Raji (cell line): Measurements from ENCODE around the gene PLXNA4.

Source experiments
- POLR2A ChIP-seq: IDR thresholded peaks from 2 replicates; pipeline ENCODE4 v1.6.1; 2011; ENCODE audit warnings: low read depth, low read length, control low read depth; ENCODE audit not compliant: insufficient read depth

Gene PLXNA4

GRCh38 chr7:132576721-132577085, 433 bp upstream of the PLXNA4 start:
- no peak for TF ChIP-seq POLR2A

GRCh38 chr7:132575419-132575981, 770 bp downstream of the PLXNA4 start:
- no peak for TF ChIP-seq POLR2A

- no peak for TF ChIP-seq POLR2A
These were observed 2.0 kb downstream of the PLXNA4 start for GRCh38 chr7:132574223-132574622.

GRCh38 chr7:132573251-132573955, 2.9 kb downstream of the PLXNA4 start:
- TF ChIP-seq POLR2A = no peak

- no peak for TF ChIP-seq POLR2A
These were observed 3.7 kb downstream of the PLXNA4 start for GRCh38 chr7:132572526-132572925.

GRCh38 chr7:132571970-132572369, 4.3 kb downstream of the PLXNA4 start:
- no peak for TF ChIP-seq POLR2A

- TF ChIP-seq POLR2A = no peak
These were observed 6.2 kb downstream of the PLXNA4 start for GRCh38 chr7:132569884-132570614.

GRCh38 chr7:132568962-132569361, 7.3 kb downstream of the PLXNA4 start:
- TF ChIP-seq POLR2A = no peak

- no peak for TF ChIP-seq POLR2A
These were observed 10.4 kb downstream of the PLXNA4 start for GRCh38 chr7:132565885-132566284.

GRCh38 chr7:132565441-132565840, 10.8 kb downstream of the PLXNA4 start:
- TF ChIP-seq POLR2A = no peak

- TF ChIP-seq POLR2A = no peak
These were observed 11.4 kb downstream of the PLXNA4 start for GRCh38 chr7:132564849-132565248.

- TF ChIP-seq POLR2A = no peak
These were observed 12.2 kb downstream of the PLXNA4 start for GRCh38 chr7:132564090-132564489.

GRCh38 chr7:132562690-132563089, 13.6 kb downstream of the PLXNA4 start:
- TF ChIP-seq POLR2A = no peak

GRCh38 chr7:132561763-132562162, 14.5 kb downstream of the PLXNA4 start:
- TF ChIP-seq POLR2A = no peak

GRCh38 chr7:132560825-132561529, 15.3 kb downstream of the PLXNA4 start:
- no peak for TF ChIP-seq POLR2A

- no peak for TF ChIP-seq POLR2A
These were observed 16.2 kb downstream of the PLXNA4 start for GRCh38 chr7:132560105-132560504.
